GM21619 (cell line): Measurements from ENCODE around the gene CRYL1.

Experiments
- ATAC-seq: cut with Tn5 transposase; IDR thresholded peaks from one replicate; pipeline ENCODE4 v1.9.1; 2021; ENCODE audit not compliant: unreplicated experiment

The CRYL1 gene

GRCh38 chr13:20495087-20496023 is 30.3 kb downstream of the CRYL1 start:
- ATAC-seq, result peak; percentile 66

GRCh38 chr13:20494656-20495055 is 31.0 kb downstream of the CRYL1 start:
- ATAC-seq, result no peak

GRCh38 chr13:20492641-20493040 is 33.0 kb downstream of the CRYL1 start:
- ATAC-seq, result no peak

- ATAC-seq, result no peak
Measured at GRCh38 chr13:20491926-20492435, 33.7 kb downstream of the CRYL1 start.

GRCh38 chr13:20489185-20489820 is 36.4 kb downstream of the CRYL1 start:
- ATAC-seq, result no peak

GRCh38 chr13:20487927-20488326 is 37.7 kb downstream of the CRYL1 start:
- ATAC-seq, result no peak

- ATAC-seq, result no peak
Measured at GRCh38 chr13:20482787-20483186, 42.9 kb downstream of the CRYL1 start.

GRCh38 chr13:20482275-20482761 is 43.3 kb downstream of the CRYL1 start:
- no peak for ATAC-seq

- ATAC-seq, result no peak
Measured at GRCh38 chr13:20477394-20477793, 48.3 kb downstream of the CRYL1 start.

GRCh38 chr13:20475927-20476691 is 49.5 kb downstream of the CRYL1 start:
- ATAC-seq, result peak; percentile 87

GRCh38 chr13:20474515-20474914 is 51.1 kb downstream of the CRYL1 start:
- ATAC-seq, result no peak

GRCh38 chr13:20473888-20474287 is 51.8 kb downstream of the CRYL1 start:
- ATAC-seq, result no peak

- ATAC-seq, result no peak
Measured at GRCh38 chr13:20473139-20473538, 52.5 kb downstream of the CRYL1 start.

- ATAC-seq, result no peak
Measured at GRCh38 chr13:20472531-20472930, 53.1 kb downstream of the CRYL1 start.

- ATAC-seq, result no peak
Measured at GRCh38 chr13:20470136-20470535, 55.5 kb downstream of the CRYL1 start.

GRCh38 chr13:20466371-20466770 is 59.3 kb downstream of the CRYL1 start:
- ATAC-seq, result no peak

GRCh38 chr13:20465218-20465879 is 60.3 kb downstream of the CRYL1 start:
- ATAC-seq, result no peak

- no peak for ATAC-seq
Measured at GRCh38 chr13:20462921-20463320, 62.7 kb downstream of the CRYL1 start.

- no peak for ATAC-seq
Measured at GRCh38 chr13:20462533-20462915, 63.1 kb downstream of the CRYL1 start.

GRCh38 chr13:20461860-20462532 is 63.7 kb downstream of the CRYL1 start:
- no peak for ATAC-seq
